GM10266 (cell line): ENCODE data around the gene CRABP2.

Experiments used
- DNase-seq: peaks from one replicate; pipeline ENCODE4 v3.0.0; 2012; ENCODE audit errors: extremely low spot score
- CTCF ChIP-seq: IDR thresholded peaks from 2 replicates; pipeline ENCODE4 v1.5.1; 2012; ENCODE audit warnings: mild to moderate bottlenecking, low read depth; ENCODE audit not compliant: control insufficient read depth, insufficient read depth; ENCODE audit errors: missing control alignments

Gene CRABP2

GRCh38 chr1:156692925-156693847 lies 12.2 kb downstream of the CRABP2 start:
- DNase-seq, result no peak
- no peak for TF ChIP-seq CTCF

GRCh38 chr1:156692441-156692924 lies 12.9 kb downstream of the CRABP2 start:
- DNase-seq, result no peak
- no peak for TF ChIP-seq CTCF

GRCh38 chr1:156691665-156692440 lies 13.5 kb downstream of the CRABP2 start:
- no peak for TF ChIP-seq CTCF
- DNase-seq, result no peak

GRCh38 chr1:156691191-156691590 lies 14.2 kb downstream of the CRABP2 start:
- no peak for TF ChIP-seq CTCF
- DNase-seq, result no peak

- no peak for TF ChIP-seq CTCF
These were observed 14.7 kb downstream of the CRABP2 start for GRCh38 chr1:156690675-156691036.

GRCh38 chr1:156689953-156690674 lies 15.3 kb downstream of the CRABP2 start:
- no peak for TF ChIP-seq CTCF
- no peak for DNase-seq

More at GRCh38 chr1:156690675-156691036, 14.7 kb downstream of the CRABP2 start:
- DNase-seq, result no peak
